Osteoblast (primary cell): ENCODE data around the gene ARRDC1. TPM values are rescaled to one million over a fixed set of nuclear protein-coding genes. Genes with fewer than 3 reads are reported as not detected.

Experiments
- DNase-seq: peaks from one replicate; pipeline ENCODE4 v3.0.0; 2011; ENCODE audit warnings: low spot score, mixed read lengths; ENCODE audit not compliant: insufficient read length; ENCODE audit errors: missing footprints
- H2AFZ ChIP-seq: 2 replicates; pipeline ENCODE4 v1.6.0; 2011; ENCODE audit warnings: mild to moderate bottlenecking, low read length
- H3K27ac ChIP-seq: 2 replicates; pipeline ENCODE4 v1.5.1; 2011; ENCODE audit warnings: mild to moderate bottlenecking, low read depth, low read length, moderate library complexity
- H3K27me3 ChIP-seq: 2 replicates; pipeline ENCODE4 v1.6.0; 2012; ENCODE audit warnings: mild to moderate bottlenecking, control low read depth, inconsistent platforms, low read length, moderate library complexity; ENCODE audit not compliant: insufficient read depth
- H3K36me3 ChIP-seq: 2 replicates; pipeline ENCODE4 v1.5.1; 2011; ENCODE audit warnings: mild to moderate bottlenecking, low read length, control low read depth, moderate library complexity; ENCODE audit not compliant: insufficient read depth
- H3K4me1 ChIP-seq: 2 replicates; pipeline ENCODE4 v1.5.1; 2011; ENCODE audit warnings: mild to moderate bottlenecking, low read length, control low read depth, moderate library complexity; ENCODE audit not compliant: insufficient read depth
- H3K4me2 ChIP-seq: 2 replicates; pipeline ENCODE4 v1.6.0; 2011; ENCODE audit warnings: mild to moderate bottlenecking, low read length; ENCODE audit not compliant: insufficient read depth
- H3K4me3 ChIP-seq: fragments of 200-600 bp; sonication (generic); 3 replicates; pipeline ENCODE4 v1.5.1; 2012; ENCODE audit warnings: mild to moderate bottlenecking, low read length, inconsistent platforms; ENCODE audit not compliant: insufficient read depth
- H3K79me2 ChIP-seq: 2 replicates; pipeline ENCODE4 v1.6.0; 2012; ENCODE audit warnings: mild to moderate bottlenecking, low read length, control low read depth, inconsistent platforms; ENCODE audit not compliant: insufficient read depth
- H3K9me3 ChIP-seq: 2 replicates; pipeline ENCODE4 v1.5.1; 2011; ENCODE audit warnings: low read depth, low read length, control low read depth
- H4K20me1 ChIP-seq: 2 replicates; pipeline ENCODE4 v1.6.0; 2012; ENCODE audit warnings: mild to moderate bottlenecking, low read length, control low read depth; ENCODE audit not compliant: insufficient read depth
- CTCF ChIP-seq: IDR thresholded peaks from 2 replicates; pipeline ENCODE4 v1.5.1; 2011; ENCODE audit warnings: mild to moderate bottlenecking, low read depth, low read length, moderate library complexity; ENCODE audit errors: extremely low read depth
- total RNA-seq: library from RNA; depleted of rRNA; stranded (reverse); fragments of >200 nt; gene quantifications from 2 replicates; pipeline ENCODE4 v1.2.3, GENCODE V29; 2012

The ARRDC1 gene
- total RNA-seq, 1 donor = 11.9 TPM

GRCh38 chr9:137579259-137579604 lies 26.3 kb upstream of the ARRDC1 start:
- H3K27ac ChIP-seq = peak overlapping the region; percentile 69
- peaks cover 16% of the 10 kb centered on the region for H3K4me1 ChIP-seq
- H3K4me3 ChIP-seq = peak overlapping the region; percentile 89
- no peaks in the 10 kb centered on the region for H3K9me3 ChIP-seq
- H4K20me1 ChIP-seq = peaks cover 18% of the 10 kb centered on the region
- peaks cover 27% of the 10 kb centered on the region for H3K36me3 ChIP-seq
- TF ChIP-seq CTCF = no peak
- peak overlapping the region; percentile 87 for H2AFZ ChIP-seq
- no peak for DNase-seq
- peak overlapping the region; percentile 78 for H3K4me2 ChIP-seq
- no peaks in the 10 kb centered on the region for H3K27me3 ChIP-seq
- H3K79me2 ChIP-seq = peaks cover 52% of the 10 kb centered on the region

GRCh38 chr9:137580209-137580953 lies 25.1 kb upstream of the ARRDC1 start:
- Histone ChIP-seq H2AFZ (no peak overlapping the region), H3K27me3 (no peaks in the 10 kb centered on the region), H3K27ac (no peak overlapping the region), H3K9me3 (no peaks in the 10 kb centered on the region), H4K20me1 (peaks cover 16% of the 10 kb centered on the region), H3K79me2 (peaks cover 47% of the 10 kb centered on the region), H3K36me3 (peaks cover 24% of the 10 kb centered on the region), H3K4me1 (peaks cover 16% of the 10 kb centered on the region), H3K4me3 (no peak overlapping the region), H3K4me2 (no peak overlapping the region)
- DNase-seq = peak; percentile 82
- no peak for TF ChIP-seq CTCF

- H3K79me2 ChIP-seq = peaks cover 45% of the 10 kb centered on the region
- peaks cover 11% of the 10 kb centered on the region for H4K20me1 ChIP-seq
- H3K27me3 ChIP-seq = no peaks in the 10 kb centered on the region
- DNase-seq = peak; percentile 44
- peaks cover 16% of the 10 kb centered on the region for H3K4me1 ChIP-seq
- H3K36me3 ChIP-seq = peaks cover 21% of the 10 kb centered on the region
- no peak overlapping the region for H3K27ac ChIP-seq
- H3K9me3 ChIP-seq = no peaks in the 10 kb centered on the region
- no peak overlapping the region for H2AFZ ChIP-seq
- H3K4me2 ChIP-seq = no peak overlapping the region
- no peak overlapping the region for H3K4me3 ChIP-seq
- TF ChIP-seq CTCF = no peak
Observed at GRCh38 chr9:137580954-137581322, 24.5 kb upstream of the ARRDC1 start.

GRCh38 chr9:137581361-137582285 lies 23.9 kb upstream of the ARRDC1 start:
- Histone ChIP-seq H2AFZ (no peak overlapping the region), H3K4me1 (peaks cover 16% of the 10 kb centered on the region), H3K36me3 (peaks cover 27% of the 10 kb centered on the region), H3K9me3 (no peaks in the 10 kb centered on the region), H3K27me3 (no peaks in the 10 kb centered on the region), H3K4me2 (no peak overlapping the region), H3K27ac (no peak overlapping the region), H4K20me1 (peaks cover 7% of the 10 kb centered on the region), H3K79me2 (peaks cover 39% of the 10 kb centered on the region), H3K4me3 (no peak overlapping the region)
- DNase-seq = peak; percentile 70
- TF ChIP-seq CTCF = no peak
